HK-2 (cell line): ENCODE measurements around the gene TGFBR3.

ENCODE experiments used
- DNase-seq: peaks from one replicate; pipeline ENCODE4 v3.0.0-alpha.2; 2018; ENCODE audit not compliant: unreplicated experiment

Gene TGFBR3

GRCh38 chr1:91754816-91755580, 131.0 kb downstream of the TGFBR3 start:
- no peak for DNase-seq

GRCh38 chr1:91754348-91754747, 131.6 kb downstream of the TGFBR3 start:
- no peak for DNase-seq

GRCh38 chr1:91753878-91754277, 132.1 kb downstream of the TGFBR3 start:
- DNase-seq, result no peak

- DNase-seq, result no peak
These were observed 133.6 kb downstream of the TGFBR3 start for GRCh38 chr1:91752324-91752723.

- DNase-seq, result no peak
These were observed 134.7 kb downstream of the TGFBR3 start for GRCh38 chr1:91751275-91751674.

- no peak for DNase-seq
These were observed 135.5 kb downstream of the TGFBR3 start for GRCh38 chr1:91750398-91750996.

GRCh38 chr1:91749788-91750231, 136.1 kb downstream of the TGFBR3 start:
- DNase-seq, result no peak

- DNase-seq, result no peak
These were observed 138.3 kb downstream of the TGFBR3 start for GRCh38 chr1:91747666-91748065.

GRCh38 chr1:91746728-91747338, 139.1 kb downstream of the TGFBR3 start:
- DNase-seq, result no peak

- DNase-seq, result no peak
These were observed 140.1 kb downstream of the TGFBR3 start for GRCh38 chr1:91745640-91746373.

- no peak for DNase-seq
These were observed 140.9 kb downstream of the TGFBR3 start for GRCh38 chr1:91744953-91745639.

- DNase-seq, result no peak
These were observed 143.1 kb downstream of the TGFBR3 start for GRCh38 chr1:91742848-91743292.

- DNase-seq, result no peak
These were observed 144.0 kb downstream of the TGFBR3 start for GRCh38 chr1:91741906-91742305.

- DNase-seq, result no peak
These were observed 144.7 kb downstream of the TGFBR3 start for GRCh38 chr1:91741301-91741700.

GRCh38 chr1:91737650-91738049, 148.3 kb downstream of the TGFBR3 start:
- no peak for DNase-seq

GRCh38 chr1:91736715-91737615, 149.0 kb downstream of the TGFBR3 start:
- DNase-seq, result peak; percentile 43

GRCh38 chr1:91736146-91736714, 149.7 kb downstream of the TGFBR3 start:
- no peak for DNase-seq

GRCh38 chr1:91735266-91735845, 150.6 kb downstream of the TGFBR3 start:
- no peak for DNase-seq

- DNase-seq, result no peak
These were observed 151.2 kb downstream of the TGFBR3 start for GRCh38 chr1:91734761-91735160.
